AG09309 (cell line): ENCODE results near the gene GPATCH2L.

Experiments
- DNase-seq: peaks from one replicate; pipeline ENCODE4 v3.0.0-alpha.2; 2010; ENCODE audit warnings: low read depth
- H3K4me3 ChIP-seq: 2 replicates; pipeline ENCODE4 v1.5.1; 2011; ENCODE audit warnings: mild to moderate bottlenecking, low read depth, low read length, moderate library complexity; ENCODE audit not compliant: control insufficient read depth
- CTCF ChIP-seq: IDR thresholded peaks from 2 replicates; pipeline ENCODE4 v1.5.1; 2011; ENCODE audit warnings: mild to moderate bottlenecking, low read depth, low read length, inconsistent platforms; ENCODE audit not compliant: insufficient read depth, control insufficient read depth; ENCODE audit errors: missing control alignments

The GPATCH2L gene

GRCh38 chr14:76253111-76253510, 101.4 kb downstream of the GPATCH2L start:
- no peak for TF ChIP-seq CTCF
- no peak for DNase-seq
- no peak overlapping the region for H3K4me3 ChIP-seq

DNA sequence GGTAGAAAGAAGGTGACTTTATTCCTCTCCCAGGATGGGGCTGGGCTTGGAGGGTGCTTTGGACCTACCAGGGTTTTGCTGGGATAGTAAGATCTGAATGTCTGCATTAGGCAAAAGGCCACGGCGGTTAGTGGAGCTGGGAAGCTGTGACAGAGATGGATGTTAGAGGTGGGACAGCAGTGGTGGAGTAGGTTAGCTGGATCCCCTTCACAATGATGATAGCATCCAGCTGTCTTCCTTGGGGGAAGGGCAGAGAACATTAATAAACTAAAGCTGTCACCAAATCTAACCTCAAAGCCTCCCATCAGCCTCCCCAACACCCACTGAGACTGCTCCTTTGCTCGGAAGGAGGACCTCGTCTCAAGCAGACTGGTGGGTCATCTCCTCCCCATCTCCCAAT, 104.8 kb downstream of the GPATCH2L start:
- no peak for DNase-seq
- TF ChIP-seq CTCF = no peak

GRCh38 chr14:76257111-76257803, 105.5 kb downstream of the GPATCH2L start:
- no peak for TF ChIP-seq CTCF
- H3K4me3 ChIP-seq = no peak overlapping the region
- DNase-seq = peak; percentile 28

More for the DNA sequence above, 104.8 kb downstream of the GPATCH2L start:
- H3K4me3 ChIP-seq = no peak overlapping the region

GRCh38 chr14:76257842-76258397, 106.2 kb downstream of the GPATCH2L start:
- DNase-seq = no peak
- no peak overlapping the region for H3K4me3 ChIP-seq
- no peak for TF ChIP-seq CTCF

- no peak overlapping the region for H3K4me3 ChIP-seq
- no peak for DNase-seq
- no peak for TF ChIP-seq CTCF
These were observed 107.5 kb downstream of the GPATCH2L start for GRCh38 chr14:76259029-76259735.

GRCh38 chr14:76260749-76261148, 109.0 kb downstream of the GPATCH2L start:
- no peak for DNase-seq
- TF ChIP-seq CTCF = no peak

More at GRCh38 chr14:76260749-76261148, 109.0 kb downstream of the GPATCH2L start:
- no peak overlapping the region for H3K4me3 ChIP-seq
